ENCODE data around the gene CAMTA1.
A peak's percentile ranks its signal among the peaks of the same experiment; 100 is the strongest.

Gene CAMTA1

DNA sequence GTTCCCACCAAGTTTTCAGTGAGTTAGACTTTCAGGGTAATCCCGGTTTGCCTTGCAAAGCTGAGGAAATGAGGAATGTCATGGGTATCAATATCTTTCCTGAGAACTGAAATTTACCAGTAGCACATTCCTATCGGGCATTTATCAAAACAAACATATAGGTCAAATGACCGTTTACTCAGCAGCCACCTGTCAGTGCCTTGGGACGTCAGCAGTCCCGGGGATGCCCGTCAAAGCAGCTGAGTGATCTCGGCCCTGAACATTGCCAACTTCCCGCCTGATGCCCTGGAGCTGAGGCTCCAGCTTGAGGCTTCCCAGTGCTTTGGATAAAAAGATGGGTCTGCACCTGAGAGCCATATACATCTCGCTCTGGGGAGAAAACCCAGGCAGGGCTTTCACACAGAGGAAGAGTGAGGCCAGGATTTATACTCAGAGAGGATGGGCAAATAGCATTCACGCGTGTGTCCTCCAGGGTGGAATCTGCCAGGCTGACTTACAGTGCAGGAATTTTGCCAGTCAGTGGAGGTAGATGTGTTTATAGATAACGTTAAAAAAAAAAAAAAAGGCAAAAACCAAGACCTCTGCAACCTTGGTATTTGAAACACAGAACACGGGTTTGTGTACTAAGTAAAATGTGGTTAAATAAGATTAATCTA, 550.1 kb downstream of the CAMTA1 start:
- no peak for TF ChIP-seq CTCF (conservative IDR thresholded peaks at IDR 0.05; ENCODE audit: low read depth, low read length)
- DNase-seq (ENCODE audit: low read depth) = peak; percentile 13
- H3K4me3 ChIP-seq (ENCODE audit: low read depth, low read length) = no peak overlapping the region

DNA sequence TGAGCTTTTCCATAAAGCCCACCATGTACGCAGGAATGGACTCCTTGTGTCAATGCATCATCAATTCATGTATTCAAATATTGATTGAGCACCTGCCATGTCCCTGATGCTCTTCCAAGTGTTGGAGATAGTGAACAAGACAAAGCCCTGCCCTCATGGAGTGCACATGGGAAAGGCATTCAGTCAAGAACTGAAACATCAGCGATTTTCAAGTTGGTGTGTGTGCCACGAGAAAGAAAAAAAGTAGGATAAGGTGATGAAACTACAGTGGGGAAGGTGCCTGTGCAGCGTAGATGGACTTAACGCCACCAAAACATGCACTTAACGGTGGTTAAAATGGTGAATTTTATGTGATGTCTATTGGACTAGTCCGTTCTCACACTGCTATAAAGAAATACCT, 553.2 kb downstream of the CAMTA1 start:
- no peak for TF ChIP-seq CTCF (conservative IDR thresholded peaks at IDR 0.05; ENCODE audit: low read depth, low read length)
- DNase-seq (ENCODE audit: low read depth) = no peak
- no peak overlapping the region for H3K4me3 ChIP-seq (ENCODE audit: low read depth, low read length)

GRCh38 chr1:7339014-7339413, 553.8 kb downstream of the CAMTA1 start:
- no peak overlapping the region for H3K4me3 ChIP-seq (ENCODE audit: low read depth, low read length)
- no peak for TF ChIP-seq CTCF (conservative IDR thresholded peaks at IDR 0.05; ENCODE audit: low read depth, low read length)
- DNase-seq (ENCODE audit: low read depth) = no peak

GRCh38 chr1:7339953-7340352, 554.7 kb downstream of the CAMTA1 start:
- no peak overlapping the region for H3K4me3 ChIP-seq (ENCODE audit: low read depth, low read length)
- DNase-seq (ENCODE audit: low read depth) = peak; percentile 33
- no peak for TF ChIP-seq CTCF (conservative IDR thresholded peaks at IDR 0.05; ENCODE audit: low read depth, low read length)

- peak; percentile 80 for DNase-seq (ENCODE audit: low read depth)
- H3K4me3 ChIP-seq (ENCODE audit: low read depth, low read length) = no peak overlapping the region
- TF ChIP-seq CTCF (conservative IDR thresholded peaks at IDR 0.05; ENCODE audit: low read depth, low read length) = no peak
Observed at GRCh38 chr1:7341145-7341905, 556.1 kb downstream of the CAMTA1 start.

GRCh38 chr1:7343882-7344281, 558.6 kb downstream of the CAMTA1 start:
- no peak for DNase-seq (ENCODE audit: low read depth)
- no peak for TF ChIP-seq CTCF (conservative IDR thresholded peaks at IDR 0.05; ENCODE audit: low read depth, low read length)
- H3K4me3 ChIP-seq (ENCODE audit: low read depth, low read length) = no peak overlapping the region

- DNase-seq (ENCODE audit: low read depth) = no peak
- TF ChIP-seq CTCF (conservative IDR thresholded peaks at IDR 0.05; ENCODE audit: low read depth, low read length) = no peak
- no peak overlapping the region for H3K4me3 ChIP-seq (ENCODE audit: low read depth, low read length)
Observed at GRCh38 chr1:7344299-7344698, 559.0 kb downstream of the CAMTA1 start.

All from choroid plexus epithelial cell (primary cell).